Epithelial cell of alveolus of lung (primary cell): ENCODE data around the gene DSC3. TPM values are rescaled to one million over a fixed set of nuclear protein-coding genes. Genes with fewer than 3 reads are reported as not detected.

ENCODE experiments used
- total RNA-seq: library from RNA; depleted of rRNA; stranded (reverse); fragments of >200 nt; gene quantifications from 2 replicates; pipeline ENCODE4 v1.2.1, GENCODE V29; 2015

The DSC3 gene
- 1.4 and 2.5 TPM in 2 replicates for total RNA-seq

GRCh38 chr18:31042406-31043181 is at the start of gene DSC3:
DSC3 (minus strand) TSS chr18:31042742; CDS start chr18:31042660, 82 bp downstream.

Other genes starting within 250 kb of the DSC3 start
- gene DSC2, start 59.7 kb upstream of the DSC3 start, total RNA-seq = 0.96 and 1.7 TPM in 2 replicates
- not detected in 2 replicates for gene DSC1, start 120.1 kb upstream of the DSC3 start, total RNA-seq